ENCODE measurements around the gene E2F1.

E2F1 gene

GRCh38 chr20:33693289-33693688 is 7.1 kb upstream of the E2F1 start:
- H3K9me3 ChIP-seq (ENCODE audit: insufficient read depth, low read length), result peaks cover 9% of the 10 kb centered on the region; the same call in 1 of the 2 replicates
- H3K27me3 ChIP-seq (ENCODE audit: insufficient read depth, insufficient read length), result peaks cover 23% of the 10 kb centered on the region
- peaks cover 10% of the 10 kb centered on the region for H3K4me1 ChIP-seq (ENCODE audit: insufficient read depth, insufficient read length)
- H3K9ac ChIP-seq (ENCODE audit: insufficient read length, low read depth), result no peak overlapping the region
- no peaks in the 10 kb centered on the region for H3K36me3 ChIP-seq (ENCODE audit: insufficient read depth, insufficient read length, low read length)
- no peak overlapping the region for H3K4me3 ChIP-seq (ENCODE audit: insufficient read length, low read depth)
- TF ChIP-seq SUZ12 (IDR thresholded peaks at IDR 0.05; ENCODE audit: extremely low read depth, insufficient read depth, insufficient read length), result no peak
- no peak for TF ChIP-seq ZNF274 (IDR thresholded peaks at IDR 0.05; ENCODE audit: low read depth, low read length)
- no peak for TF ChIP-seq YY1 (IDR thresholded peaks at IDR 0.05; ENCODE audit: insufficient read depth, insufficient read length)
- no peak for DNase-seq (ENCODE audit: low read depth, low spot score)

DNA sequence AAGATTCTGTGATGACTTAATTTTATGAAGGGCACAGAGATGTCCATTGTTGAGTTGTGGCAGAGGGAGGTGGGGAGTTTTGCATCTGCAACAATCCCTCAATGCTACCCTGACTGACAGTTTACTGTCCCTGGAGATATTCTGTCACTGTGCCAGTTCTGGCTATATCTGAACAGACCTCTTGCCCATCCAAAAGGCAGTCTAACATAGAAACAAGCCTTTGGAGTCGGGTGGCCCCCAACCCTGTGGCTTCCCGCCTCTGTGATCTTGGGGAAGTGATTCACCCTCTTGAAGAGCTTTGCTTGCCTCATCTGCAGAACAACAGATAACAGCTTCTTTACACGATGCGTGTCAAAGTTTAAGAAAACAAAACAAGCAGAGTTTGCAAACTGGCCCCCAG is 3.8 kb upstream of the E2F1 start:
- TF ChIP-seq ZNF274 (IDR thresholded peaks at IDR 0.05; ENCODE audit: low read depth, low read length) (no peak), YY1 (IDR thresholded peaks at IDR 0.05; ENCODE audit: insufficient read depth, insufficient read length) (no peak), SUZ12 (IDR thresholded peaks at IDR 0.05; ENCODE audit: extremely low read depth, insufficient read depth, insufficient read length) (no peak)
- H3K27me3 ChIP-seq (ENCODE audit: insufficient read depth, insufficient read length), result peaks cover 38% of the 10 kb centered on the region
- no peaks in the 10 kb centered on the region for H3K36me3 ChIP-seq (ENCODE audit: insufficient read depth, insufficient read length, low read length)
- peaks cover 15% of the 10 kb centered on the region for H3K4me1 ChIP-seq (ENCODE audit: insufficient read depth, insufficient read length)
- no peak overlapping the region for H3K9ac ChIP-seq (ENCODE audit: insufficient read length, low read depth)
- H3K9me3 ChIP-seq (ENCODE audit: insufficient read depth, low read length), result no peaks in the 10 kb centered on the region
- no peak for DNase-seq (ENCODE audit: low read depth, low spot score)
- H3K4me3 ChIP-seq (ENCODE audit: insufficient read length, low read depth), result no peak overlapping the region

- Histone ChIP-seq H3K36me3 (ENCODE audit: insufficient read depth, insufficient read length, low read length) (no peaks in the 10 kb centered on the region), H3K9me3 (ENCODE audit: insufficient read depth, low read length) (no peaks in the 10 kb centered on the region), H3K9ac (ENCODE audit: insufficient read length, low read depth) (no peak overlapping the region), H3K27me3 (ENCODE audit: insufficient read depth, insufficient read length) (peaks cover 38% of the 10 kb centered on the region), H3K4me3 (ENCODE audit: insufficient read length, low read depth) (no peak overlapping the region), H3K4me1 (ENCODE audit: insufficient read depth, insufficient read length) (peaks cover 16% of the 10 kb centered on the region)
- DNase-seq (ENCODE audit: low read depth, low spot score), result no peak
- no peak for TF ChIP-seq ZNF274 (IDR thresholded peaks at IDR 0.05; ENCODE audit: low read depth, low read length)
- TF ChIP-seq SUZ12 (IDR thresholded peaks at IDR 0.05; ENCODE audit: extremely low read depth, insufficient read depth, insufficient read length), result no peak
- TF ChIP-seq YY1 (IDR thresholded peaks at IDR 0.05; ENCODE audit: insufficient read depth, insufficient read length), result no peak
These were observed 3.3 kb upstream of the E2F1 start for GRCh38 chr20:33689493-33689892.

- TF ChIP-seq SUZ12 (IDR thresholded peaks at IDR 0.05; ENCODE audit: extremely low read depth, insufficient read depth, insufficient read length) (no peak), YY1 (IDR thresholded peaks at IDR 0.05; ENCODE audit: insufficient read depth, insufficient read length) (no peak), ZNF274 (IDR thresholded peaks at IDR 0.05; ENCODE audit: low read depth, low read length) (no peak)
- H3K4me3 ChIP-seq (ENCODE audit: insufficient read length, low read depth), result no peak overlapping the region
- H3K9me3 ChIP-seq (ENCODE audit: insufficient read depth, low read length), result no peaks in the 10 kb centered on the region
- no peak overlapping the region for H3K9ac ChIP-seq (ENCODE audit: insufficient read length, low read depth)
- DNase-seq (ENCODE audit: low read depth, low spot score), result no peak
- H3K36me3 ChIP-seq (ENCODE audit: insufficient read depth, insufficient read length, low read length), result peaks cover 3% of the 10 kb centered on the region
- H3K27me3 ChIP-seq (ENCODE audit: insufficient read depth, insufficient read length), result peaks cover 38% of the 10 kb centered on the region
- H3K4me1 ChIP-seq (ENCODE audit: insufficient read depth, insufficient read length), result peaks cover 15% of the 10 kb centered on the region
These were observed 2.8 kb upstream of the E2F1 start for GRCh38 chr20:33688938-33689424.

DNA sequence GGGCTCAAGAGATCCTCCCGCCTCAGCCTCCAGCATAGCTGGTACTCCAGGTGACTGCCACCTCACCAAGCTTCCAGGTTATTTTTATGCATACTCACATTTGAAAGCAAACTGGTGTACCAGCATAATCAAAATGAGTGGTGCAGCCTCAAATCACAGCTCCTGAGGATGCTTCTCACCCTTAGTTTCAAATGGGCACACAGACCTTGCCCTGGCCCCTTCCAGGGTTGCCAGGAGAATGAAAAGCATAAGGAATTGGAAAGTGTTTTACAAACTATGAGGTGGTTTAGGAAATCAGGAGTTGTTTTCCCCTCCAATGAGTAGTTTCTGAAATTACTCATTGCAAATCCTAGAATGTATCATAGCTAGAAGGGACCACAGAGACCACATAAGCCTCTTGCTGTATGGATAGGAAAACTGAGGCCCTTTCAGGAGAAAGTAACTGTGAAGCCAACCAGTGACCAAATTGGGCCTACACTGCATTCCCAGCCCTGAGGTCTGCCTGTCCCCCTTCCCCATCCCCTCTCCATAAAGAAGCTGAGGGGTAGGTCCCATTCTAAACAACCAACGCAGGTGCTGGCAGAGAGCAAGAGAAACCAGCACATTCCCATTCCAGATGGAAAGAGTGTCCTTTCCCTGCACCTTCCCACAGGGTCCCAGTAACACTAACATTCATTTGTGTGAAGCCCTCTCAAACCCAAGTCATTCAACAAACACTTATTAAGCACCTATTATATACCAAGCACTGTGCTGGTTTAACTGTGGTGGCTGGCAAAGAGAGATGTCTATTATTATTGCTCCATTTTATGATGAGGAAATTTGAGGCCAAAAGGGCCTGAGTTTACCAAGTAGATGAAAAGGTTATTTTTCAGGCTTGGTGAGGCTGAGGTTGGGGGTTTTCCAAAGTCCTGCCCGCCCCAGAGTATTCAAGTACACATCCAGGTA is 2.1 kb upstream of the E2F1 start:
- peaks cover 13% of the 10 kb centered on the region for H3K4me1 ChIP-seq (ENCODE audit: insufficient read depth, insufficient read length)
- DNase-seq (ENCODE audit: low read depth, low spot score), result no peak
- H3K27me3 ChIP-seq (ENCODE audit: insufficient read depth, insufficient read length), result peaks cover 38% of the 10 kb centered on the region
- no peak overlapping the region for H3K4me3 ChIP-seq (ENCODE audit: insufficient read length, low read depth)
- H3K9ac ChIP-seq (ENCODE audit: insufficient read length, low read depth), result no peak overlapping the region
- peaks cover 6% of the 10 kb centered on the region for H3K36me3 ChIP-seq (ENCODE audit: insufficient read depth, insufficient read length, low read length)
- no peak for TF ChIP-seq YY1 (IDR thresholded peaks at IDR 0.05; ENCODE audit: insufficient read depth, insufficient read length)
- TF ChIP-seq SUZ12 (IDR thresholded peaks at IDR 0.05; ENCODE audit: extremely low read depth, insufficient read depth, insufficient read length), result no peak
- no peak for TF ChIP-seq ZNF274 (IDR thresholded peaks at IDR 0.05; ENCODE audit: low read depth, low read length)
- H3K9me3 ChIP-seq (ENCODE audit: insufficient read depth, low read length), result no peaks in the 10 kb centered on the region

DNA sequence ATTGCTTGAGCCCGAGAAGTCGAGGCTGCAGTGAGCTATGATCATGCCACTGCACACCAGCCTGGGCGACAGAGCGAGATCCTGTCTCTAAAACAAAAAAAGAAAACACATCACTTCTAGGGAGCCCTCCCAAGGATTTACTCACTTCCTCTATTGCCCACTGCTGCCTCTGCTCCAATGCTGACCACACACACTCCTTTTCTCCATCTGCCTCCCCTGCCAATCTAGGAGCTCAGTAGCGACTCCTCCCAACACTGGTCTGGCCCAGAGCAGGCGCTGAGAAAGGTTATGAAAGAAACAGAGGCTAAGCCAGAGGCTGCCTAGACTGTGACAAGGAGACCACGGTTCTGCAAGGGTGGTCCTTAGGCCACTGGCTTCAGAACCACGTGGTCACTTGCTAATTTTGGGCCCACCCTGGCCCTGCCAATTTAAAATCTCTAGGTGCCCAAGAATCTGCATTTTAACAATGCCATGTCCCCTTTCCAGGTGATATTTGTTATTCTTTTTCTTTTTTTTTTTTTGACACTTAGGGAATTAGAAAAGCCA is 1.3 kb upstream of the E2F1 start:
- H3K4me1 ChIP-seq (ENCODE audit: insufficient read depth, insufficient read length), result peaks cover 17% of the 10 kb centered on the region
- peaks cover 9% of the 10 kb centered on the region for H3K36me3 ChIP-seq (ENCODE audit: insufficient read depth, insufficient read length, low read length)
- no peak overlapping the region for H3K4me3 ChIP-seq (ENCODE audit: insufficient read length, low read depth)
- peaks cover 38% of the 10 kb centered on the region for H3K27me3 ChIP-seq (ENCODE audit: insufficient read depth, insufficient read length)
- no peak for DNase-seq (ENCODE audit: low read depth, low spot score)
- no peak overlapping the region for H3K9ac ChIP-seq (ENCODE audit: insufficient read length, low read depth)
- no peaks in the 10 kb centered on the region for H3K9me3 ChIP-seq (ENCODE audit: insufficient read depth, low read length)
- no peak for TF ChIP-seq ZNF274 (IDR thresholded peaks at IDR 0.05; ENCODE audit: low read depth, low read length)
- no peak for TF ChIP-seq SUZ12 (IDR thresholded peaks at IDR 0.05; ENCODE audit: extremely low read depth, insufficient read depth, insufficient read length)

GRCh38 chr20:33686984-33687366 is 790 bp upstream of the E2F1 start:
- Histone ChIP-seq H3K36me3 (ENCODE audit: insufficient read depth, insufficient read length, low read length) (peaks cover 13% of the 10 kb centered on the region), H3K4me3 (ENCODE audit: insufficient read length, low read depth) (peak overlapping the region; percentile 1), H3K27me3 (ENCODE audit: insufficient read depth, insufficient read length) (peaks cover 36% of the 10 kb centered on the region), H3K4me1 (ENCODE audit: insufficient read depth, insufficient read length) (peaks cover 19% of the 10 kb centered on the region), H3K9ac (ENCODE audit: insufficient read length, low read depth) (peak overlapping the region; percentile 59), H3K9me3 (ENCODE audit: insufficient read depth, low read length) (no peaks in the 10 kb centered on the region)
- DNase-seq (ENCODE audit: low read depth, low spot score), result no peak
- TF ChIP-seq YY1 (IDR thresholded peaks at IDR 0.05; ENCODE audit: insufficient read depth, insufficient read length), result no peak
- TF ChIP-seq SUZ12 (IDR thresholded peaks at IDR 0.05; ENCODE audit: extremely low read depth, insufficient read depth, insufficient read length), result no peak
- TF ChIP-seq ZNF274 (IDR thresholded peaks at IDR 0.05; ENCODE audit: low read depth, low read length), result no peak
